Right forelimb (tissue), 1 donor: Measurements from ENCODE around the gene LCNL1.

ENCODE experiments used
- DNase-seq: peaks from one replicate; pipeline ENCODE4 v3.0.0-alpha.2; 2018

Gene LCNL1

DNA sequence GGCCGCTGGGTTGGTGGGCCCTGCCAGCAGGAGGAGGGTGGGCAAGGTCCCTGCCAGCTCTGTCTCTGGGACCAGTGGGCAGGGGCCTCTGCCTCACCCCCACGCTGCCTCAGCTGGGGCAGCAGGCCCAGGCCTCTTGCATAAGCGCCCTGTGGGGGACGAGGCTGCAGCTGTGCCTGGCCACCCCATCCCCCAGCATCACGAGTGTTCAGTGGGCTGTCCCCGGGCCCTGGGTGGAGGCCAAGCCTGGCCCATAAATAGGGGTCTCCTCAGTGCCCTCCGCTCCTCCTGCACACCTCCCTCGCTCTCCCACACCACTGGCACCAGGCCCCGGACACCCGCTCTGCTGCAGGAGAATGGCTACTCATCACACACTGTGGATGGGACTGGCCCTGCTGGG, 5.6 kb upstream of the LCNL1 start, which contains the start of gene PTGDS:
PTGDS (plus strand) TSS at position 282 of the 400 bp plus-strand sequence; CDS start at position 357, 75 bp downstream.
- no peak for DNase-seq

DNA sequence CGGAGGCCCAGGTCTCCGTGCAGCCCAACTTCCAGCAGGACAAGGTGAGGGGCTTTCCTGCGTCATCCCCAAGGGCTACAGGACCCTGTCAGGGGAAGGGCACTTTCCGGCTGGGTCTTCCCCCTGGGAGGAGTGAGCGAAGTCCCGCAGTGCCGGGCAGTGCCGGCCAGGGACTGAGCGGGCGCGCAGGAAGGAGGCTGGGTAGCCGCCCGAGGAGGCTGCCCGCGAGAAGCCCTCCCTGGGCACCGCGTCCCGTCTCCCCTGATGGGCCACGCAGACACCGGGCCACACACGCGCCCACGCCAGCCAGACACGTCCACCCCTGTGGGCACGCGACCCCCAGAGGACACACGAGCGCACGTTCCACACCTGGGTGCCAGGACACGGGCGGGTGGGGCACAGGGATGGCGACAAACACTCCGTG, 5.1 kb upstream of the LCNL1 start:
- no peak for DNase-seq

DNA sequence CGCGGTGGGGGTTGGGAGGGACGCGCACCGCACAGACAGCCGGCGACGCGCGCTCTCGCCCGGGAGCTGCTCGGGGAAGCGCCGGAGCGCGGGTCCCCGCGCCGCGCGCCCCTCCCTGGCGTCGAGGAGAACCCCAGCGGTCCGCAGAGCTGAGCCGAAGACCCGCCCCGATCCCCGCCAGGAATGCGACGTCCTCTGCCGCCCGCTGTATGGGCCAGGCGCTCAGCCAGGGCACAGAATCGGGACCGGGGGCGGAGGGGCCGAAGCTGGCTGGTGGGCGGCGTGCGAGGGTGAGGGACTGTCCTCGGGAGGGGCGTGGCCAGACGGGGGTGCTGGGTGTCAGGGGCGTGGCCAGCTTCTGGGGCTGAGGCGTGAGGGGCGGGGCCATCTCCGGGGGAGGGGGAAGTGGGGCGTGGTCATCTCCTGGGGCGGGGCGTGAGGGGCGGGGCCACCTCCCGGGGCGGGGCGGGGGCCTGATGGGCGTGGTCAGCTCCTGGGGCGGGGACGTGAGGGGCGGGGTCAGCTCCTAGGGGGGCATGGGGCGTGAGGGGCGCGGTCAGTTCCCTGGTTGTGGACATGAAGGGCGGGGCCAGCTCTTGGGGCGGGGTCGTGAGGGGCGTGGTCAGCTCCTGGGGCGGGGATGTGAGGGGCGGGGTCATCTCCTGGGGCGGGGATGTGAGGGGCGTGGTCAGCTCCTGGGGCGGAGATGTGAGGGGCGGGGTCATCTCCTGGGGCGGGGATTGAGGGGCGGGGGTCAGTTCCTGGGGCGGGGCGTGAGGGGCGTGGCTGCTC, 4.5 kb upstream of the LCNL1 start:
- DNase-seq, result peak; percentile 74

DNA sequence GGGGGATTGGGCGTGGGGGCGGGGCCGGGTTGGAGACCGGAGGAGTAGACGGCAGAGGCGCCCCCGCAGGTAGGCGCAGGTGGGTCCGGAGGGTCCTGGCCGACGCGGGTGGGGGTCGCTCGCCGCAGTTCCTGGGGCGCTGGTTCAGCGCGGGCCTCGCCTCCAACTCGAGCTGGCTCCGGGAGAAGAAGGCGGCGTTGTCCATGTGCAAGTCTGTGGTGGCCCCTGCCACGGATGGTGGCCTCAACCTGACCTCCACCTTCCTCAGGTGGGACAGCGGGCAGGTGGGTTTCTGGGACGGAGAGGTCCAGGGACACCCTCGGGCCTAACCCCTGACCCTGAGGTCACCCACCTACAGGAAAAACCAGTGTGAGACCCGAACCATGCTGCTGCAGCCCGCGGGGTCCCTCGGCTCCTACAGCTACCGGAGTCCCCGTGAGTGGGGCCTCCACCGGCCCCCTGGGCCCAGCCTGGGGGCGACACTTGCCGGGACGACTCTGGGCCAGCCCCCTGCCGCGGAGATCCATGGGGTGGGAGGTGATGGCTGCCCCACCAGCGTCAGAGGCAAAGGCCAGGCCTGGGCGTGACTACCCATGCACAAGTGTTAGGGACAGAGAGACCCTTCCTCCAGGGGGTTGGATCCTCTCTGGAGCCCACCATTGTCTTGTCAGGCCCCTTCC, 3.8 kb upstream of the LCNL1 start:
- no peak for DNase-seq

DNA sequence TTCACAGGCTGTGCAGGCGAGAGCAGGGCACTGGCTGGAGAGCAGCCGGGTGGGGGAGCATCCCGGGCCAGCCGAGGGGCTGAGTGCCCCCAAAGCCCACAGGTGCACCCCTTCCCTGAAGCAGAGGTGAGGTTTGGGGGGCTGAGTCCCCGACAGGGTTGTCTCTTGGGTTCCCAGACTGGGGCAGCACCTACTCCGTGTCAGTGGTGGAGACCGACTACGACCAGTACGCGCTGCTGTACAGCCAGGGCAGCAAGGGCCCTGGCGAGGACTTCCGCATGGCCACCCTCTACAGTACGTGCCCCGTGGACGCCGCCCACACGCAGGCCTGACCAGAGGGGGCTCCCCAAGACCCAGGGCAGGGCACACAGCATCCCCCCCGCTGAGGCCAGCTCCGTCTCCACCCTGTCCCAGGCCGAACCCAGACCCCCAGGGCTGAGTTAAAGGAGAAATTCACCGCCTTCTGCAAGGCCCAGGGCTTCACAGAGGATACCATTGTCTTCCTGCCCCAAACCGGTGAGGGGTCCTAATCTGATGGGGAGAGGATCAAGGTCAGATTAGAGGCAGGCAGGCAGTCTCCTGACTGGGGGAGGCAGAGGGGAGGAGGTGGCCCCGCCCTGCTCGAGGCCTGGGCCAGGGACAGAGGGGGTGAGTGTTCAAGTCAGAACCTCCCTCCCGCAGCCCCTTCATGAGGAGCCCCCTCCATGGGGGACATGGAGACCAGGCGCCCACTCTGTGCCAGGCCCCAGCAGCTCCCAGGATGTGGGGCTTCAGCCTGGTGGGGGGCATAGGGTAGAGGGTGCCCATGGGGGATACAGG, 2.8 kb upstream of the LCNL1 start:
- no peak for DNase-seq

DNA sequence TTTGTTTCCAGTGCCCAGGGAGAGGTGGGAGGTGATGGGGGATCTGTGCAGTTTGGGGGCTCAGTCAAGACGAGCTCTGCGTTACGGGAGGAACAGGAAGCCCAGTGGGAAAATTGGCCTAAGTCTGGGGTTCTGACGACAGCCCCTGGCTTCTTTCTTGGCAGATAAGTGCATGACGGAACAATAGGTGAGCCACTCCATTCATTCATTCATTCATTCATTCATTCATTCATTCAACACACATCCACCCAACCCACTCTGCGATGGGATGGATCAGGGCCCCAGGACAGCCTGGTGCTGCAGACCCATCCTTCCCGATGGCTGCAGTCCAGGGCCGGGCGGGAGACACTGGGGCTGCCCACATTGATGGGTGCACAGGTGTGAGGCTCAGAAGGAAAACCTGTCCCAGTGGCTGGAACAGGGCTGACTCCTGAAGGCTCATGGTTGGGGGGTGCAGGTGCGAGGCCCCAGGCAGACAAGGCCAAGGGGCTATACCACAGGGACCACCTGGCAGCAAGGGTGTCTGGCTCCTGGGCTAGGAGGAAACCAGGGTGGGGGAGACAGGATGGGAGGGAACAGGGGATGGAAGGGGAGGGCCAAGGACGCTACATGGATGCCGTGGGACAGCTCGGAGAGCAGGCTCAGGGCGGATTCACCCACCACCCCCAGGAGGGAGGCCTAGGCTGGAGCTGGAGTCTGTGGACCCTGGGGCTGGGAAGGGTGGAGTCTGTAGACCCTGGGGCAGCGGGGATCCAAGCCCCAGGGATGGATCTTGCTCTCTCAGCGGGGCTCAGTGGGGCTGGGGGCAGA, 1.9 kb upstream of the LCNL1 start:
- DNase-seq, result no peak

DNA sequence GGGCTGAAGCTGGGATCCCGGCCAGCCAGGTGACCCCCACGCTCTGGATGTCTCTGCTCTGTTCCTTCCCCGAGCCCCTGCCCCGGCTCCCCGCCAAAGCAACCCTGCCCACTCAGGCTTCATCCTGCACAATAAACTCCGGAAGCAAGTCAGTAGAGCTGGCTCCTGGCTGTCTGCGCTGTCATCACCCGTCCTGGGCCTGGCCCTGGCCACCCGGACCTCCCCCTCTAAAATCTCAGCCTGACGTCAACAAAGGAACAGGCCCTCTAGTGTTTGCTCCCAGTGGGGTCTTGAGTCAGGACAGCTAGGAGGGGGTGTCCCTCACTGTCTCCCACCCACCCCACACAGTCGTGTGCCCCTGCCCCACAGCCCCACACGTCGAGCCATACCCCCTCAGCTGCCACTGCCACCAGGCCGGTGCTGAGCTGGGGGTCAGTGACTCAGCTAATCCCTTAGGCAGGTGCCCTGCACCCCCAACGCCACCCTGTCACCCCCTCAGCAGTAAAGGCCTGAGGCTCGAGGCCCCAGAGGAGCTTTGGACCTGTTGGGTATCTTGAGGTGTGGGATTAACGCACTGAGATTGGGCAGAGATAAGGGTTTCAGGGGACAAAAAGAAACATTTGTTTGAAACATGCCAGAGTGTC, 1.1 kb upstream of the LCNL1 start:
- DNase-seq, result no peak

DNA sequence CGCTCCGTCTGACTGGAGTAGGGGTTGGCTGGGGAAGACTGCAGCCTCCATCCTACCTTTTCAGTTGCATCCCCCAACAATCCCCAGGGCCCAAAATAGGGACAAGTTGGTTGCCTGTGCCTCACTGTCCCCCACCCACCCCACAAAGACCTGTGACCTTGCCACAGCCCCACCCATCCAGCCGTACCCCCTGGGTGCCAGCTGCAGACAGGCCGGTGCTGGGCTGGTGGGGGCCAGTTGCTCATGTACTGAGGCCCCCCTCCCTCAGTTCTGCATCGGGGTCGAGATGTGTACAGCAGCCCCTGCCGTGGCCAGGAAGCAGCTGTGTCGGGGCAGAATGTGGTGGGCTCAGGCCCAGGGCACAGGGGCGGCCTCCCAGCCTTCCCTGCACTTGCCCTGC, 374 bp downstream of the LCNL1 start:
- no peak for DNase-seq

DNA sequence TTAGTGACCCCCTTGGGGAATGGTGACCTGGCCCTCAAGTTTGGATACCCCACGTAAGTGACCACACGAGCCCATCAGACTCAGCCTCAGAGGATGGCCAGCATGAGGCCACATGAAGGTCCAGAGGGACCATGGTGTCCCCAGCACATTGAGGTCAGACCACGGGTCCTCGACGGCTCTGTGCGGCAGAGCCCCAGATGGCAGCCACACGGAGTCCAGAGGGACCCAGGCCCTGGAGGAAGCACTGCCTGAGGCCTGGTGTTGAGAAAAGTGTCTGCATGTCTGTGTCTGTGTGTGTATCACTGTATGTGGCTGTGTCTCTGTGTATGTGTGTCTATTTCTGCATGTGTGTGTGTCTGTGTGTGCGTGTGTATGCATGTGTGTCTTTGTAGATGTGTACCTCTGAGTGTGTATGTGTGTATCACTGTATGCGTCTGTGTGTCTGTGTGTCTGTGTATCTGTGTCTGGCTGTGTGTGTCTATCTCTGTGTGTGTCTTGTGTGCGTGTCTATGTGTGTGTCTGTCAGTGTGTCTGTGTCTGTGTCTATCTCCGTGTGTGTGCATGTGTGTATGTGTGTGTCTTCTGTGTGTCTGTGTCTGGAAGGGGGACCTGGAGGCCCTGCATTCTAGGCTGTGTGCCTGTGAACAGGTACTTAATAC, 992 bp downstream of the LCNL1 start:
- DNase-seq, result no peak

DNA sequence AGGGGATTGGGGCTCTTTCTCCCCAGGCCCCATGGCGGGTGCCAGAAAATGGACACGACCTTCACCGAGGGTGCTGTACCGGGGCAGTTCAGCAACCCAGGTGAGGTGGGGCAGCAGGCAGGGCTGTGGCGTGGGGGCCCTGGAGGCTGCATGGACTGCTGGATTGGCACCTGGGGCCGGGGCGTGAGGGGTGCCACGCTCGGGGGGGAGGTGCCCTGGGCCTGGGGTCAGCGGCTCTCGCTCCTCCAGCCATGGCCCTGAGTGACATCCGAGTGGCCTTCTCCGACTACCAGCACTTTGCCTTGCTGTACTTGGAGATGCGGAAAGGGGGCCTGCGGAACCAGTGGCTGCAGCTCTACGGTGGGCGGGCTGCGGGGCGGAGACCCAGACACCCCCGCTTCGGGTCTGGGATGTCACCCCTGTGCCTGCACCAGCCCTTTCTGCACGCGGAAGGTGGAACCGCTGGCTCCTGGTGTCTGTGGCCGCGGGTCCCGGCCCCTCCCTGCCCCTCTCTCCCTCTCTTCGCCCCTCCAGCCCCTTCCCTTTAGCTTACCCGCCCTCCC, 1.8 kb downstream of the LCNL1 start:
- no peak for DNase-seq

DNA sequence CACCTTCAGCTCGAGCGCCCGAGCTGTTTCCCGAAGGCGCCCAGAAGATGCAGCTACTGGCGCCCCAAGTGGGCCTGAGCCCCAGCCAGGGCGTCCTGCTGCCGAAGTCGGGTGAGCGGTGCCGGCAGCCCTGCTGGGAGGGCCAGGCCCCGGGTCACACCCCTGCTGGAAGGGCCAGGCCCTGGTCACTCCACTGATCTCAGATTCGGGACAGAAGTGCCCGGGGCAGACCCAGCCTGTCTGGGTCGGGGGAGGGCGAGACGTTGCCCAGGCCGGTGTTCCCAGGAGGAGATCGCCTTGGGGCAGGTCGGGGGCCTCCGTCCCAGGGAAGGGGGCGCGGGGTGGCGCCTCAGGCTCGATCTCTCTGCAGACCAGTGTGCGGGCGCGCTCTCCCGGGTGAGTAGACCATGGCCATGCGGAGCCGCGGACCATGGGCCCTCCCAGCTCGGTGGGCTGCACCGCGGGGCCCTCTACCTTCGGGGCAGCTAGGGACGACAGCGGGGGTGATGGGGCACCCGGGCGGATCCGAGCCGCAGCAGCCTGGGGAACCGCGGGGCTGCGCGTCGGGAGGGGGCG, 2.3 kb downstream of the LCNL1 start:
- DNase-seq, result no peak

DNA sequence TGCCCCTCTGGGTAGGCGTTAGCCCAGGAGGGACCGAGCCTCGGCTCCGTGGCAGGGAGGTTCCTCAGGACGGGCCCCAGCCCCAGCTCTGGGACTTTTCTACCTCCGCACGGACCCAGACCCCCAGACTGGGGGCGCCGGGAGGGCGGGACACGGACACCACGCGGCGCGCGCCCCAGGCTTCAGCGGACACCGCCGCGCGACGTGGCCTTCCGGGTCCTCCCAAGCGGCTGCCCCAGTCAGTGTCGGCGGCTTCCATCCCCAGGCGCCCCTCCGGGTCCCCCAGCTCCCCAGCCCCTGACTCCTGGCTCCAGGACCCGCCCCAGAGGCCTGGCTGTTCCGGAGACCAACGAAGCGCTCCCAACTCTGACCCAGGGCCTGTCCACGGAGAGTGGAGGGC, 3.1 kb downstream of the LCNL1 start:
- DNase-seq, result no peak

DNA sequence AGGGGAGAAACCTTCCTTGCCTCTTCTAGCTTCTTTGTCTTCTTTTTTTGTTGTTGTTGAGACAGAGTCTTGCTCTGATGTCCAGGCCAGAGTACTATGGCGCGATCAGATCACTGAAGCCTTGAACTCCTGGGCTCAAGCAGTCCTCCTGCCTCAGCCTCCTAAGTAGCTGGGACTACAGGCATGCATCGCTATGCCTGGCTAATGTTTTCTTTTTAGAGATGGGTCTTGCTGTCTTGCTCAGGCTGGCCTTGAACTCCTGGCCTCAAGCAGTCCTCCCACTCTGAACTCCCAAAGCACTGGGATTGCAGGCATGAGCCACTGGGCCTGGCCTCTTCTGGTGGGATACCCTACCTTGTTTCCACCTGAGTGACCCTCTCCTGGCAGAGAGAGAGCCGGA, 6.1 kb downstream of the LCNL1 start:
- DNase-seq, result no peak

DNA sequence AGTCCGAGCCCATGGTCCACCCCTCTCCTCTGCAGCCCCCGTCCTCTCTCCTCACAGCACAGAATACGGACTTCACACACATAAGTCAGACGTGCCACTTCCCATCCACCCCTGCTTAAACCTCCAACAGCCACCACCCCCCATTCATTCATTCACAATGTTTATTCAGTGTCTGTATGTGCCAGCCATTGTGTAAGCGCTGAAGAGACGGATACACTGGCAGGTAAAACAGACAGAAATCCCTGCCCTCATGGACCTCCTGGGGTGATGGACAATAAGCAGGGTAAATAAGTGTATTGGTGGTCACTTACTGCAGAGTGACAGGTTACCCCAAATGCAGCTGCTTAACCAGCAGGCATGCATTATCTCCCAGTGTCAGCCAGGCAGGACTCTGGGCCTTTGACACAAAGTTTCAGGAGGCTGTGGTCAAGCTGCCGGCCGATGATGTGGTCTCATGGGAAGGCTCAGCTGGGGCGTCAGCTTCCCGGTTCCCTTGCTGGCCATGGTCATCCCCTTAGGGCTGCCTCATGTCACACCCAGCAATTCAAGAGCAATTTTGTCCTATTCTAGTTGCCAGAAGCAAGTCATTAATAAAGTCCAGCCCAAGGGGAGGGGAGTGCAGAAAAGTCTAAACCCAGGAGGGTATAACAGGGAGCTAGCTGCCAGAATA, 7.6 kb downstream of the LCNL1 start:
- DNase-seq, result no peak

DNA sequence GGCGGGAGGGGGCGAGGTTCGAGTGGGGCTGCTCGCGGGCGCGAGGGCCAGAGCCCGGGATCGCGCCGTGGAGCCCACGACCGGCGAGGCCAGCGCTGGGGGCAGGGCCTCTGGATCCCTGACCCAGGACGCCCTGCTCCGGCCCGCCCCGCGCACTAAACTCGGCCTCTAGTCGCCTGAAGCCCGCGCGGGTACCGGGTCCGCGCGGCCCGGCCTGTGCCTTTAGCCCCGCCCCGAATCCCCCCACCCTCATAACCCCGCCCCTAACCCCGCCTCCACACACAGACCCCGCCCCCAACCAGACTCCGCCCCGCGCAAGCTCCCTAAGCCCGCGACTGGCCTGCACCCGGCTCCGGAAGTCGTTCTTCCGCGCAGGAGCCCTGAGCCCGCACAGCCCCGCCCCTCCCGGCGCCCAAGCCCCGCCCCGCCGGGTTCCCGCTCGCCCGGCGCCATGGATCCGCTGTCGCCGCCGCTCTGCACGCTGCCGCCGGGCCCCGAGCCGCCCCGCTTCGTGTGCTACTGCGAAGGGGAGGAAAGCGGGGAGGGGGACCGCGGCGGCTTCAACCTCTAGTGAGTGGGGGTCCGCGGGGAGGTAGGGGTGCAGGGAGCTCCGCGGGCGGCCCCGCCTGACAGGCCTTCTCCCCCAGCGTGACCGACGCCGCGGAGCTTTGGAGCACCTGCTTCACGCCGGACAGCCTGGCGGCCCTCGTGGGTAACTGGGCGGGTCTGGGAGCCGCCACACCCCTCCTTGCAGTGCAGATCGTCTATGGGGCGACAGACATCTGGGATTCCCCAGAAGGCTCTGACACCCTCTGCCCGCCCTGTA, 9.4 kb downstream of the LCNL1 start, which contains the start of gene PAXX:
PAXX (plus strand) TSS at position 430 of the 826 bp plus-strand sequence; CDS start at position 452, 22 bp downstream.
- DNase-seq, result peak; percentile 91

DNA sequence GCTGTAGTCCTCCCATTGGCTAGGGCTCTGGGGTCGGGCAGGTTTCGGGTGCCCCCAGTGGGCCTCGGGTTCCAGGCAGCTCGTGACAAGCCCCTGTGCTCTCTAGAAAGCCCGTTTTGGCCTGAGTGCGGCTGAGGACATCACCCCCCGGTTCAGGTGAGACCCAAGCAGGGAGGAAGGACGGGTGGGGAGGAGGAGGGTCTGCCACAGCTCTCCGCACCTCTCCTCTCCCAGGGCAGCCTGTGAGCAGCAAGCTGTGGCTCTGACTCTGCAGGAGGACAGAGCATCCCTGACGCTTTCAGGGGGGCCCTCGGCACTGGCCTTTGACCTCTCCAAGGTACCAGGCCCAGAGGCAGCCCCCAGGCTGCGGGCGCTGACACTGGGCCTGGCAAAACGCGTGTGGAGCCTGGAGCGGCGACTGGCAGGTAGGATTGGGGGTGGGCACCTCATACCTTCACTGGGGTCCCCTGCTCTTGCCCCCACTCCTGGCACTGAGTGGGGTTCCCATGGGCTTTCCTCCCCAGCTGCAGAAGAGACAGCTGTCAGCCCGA, 10.1 kb downstream of the LCNL1 start:
- no peak for DNase-seq

DNA sequence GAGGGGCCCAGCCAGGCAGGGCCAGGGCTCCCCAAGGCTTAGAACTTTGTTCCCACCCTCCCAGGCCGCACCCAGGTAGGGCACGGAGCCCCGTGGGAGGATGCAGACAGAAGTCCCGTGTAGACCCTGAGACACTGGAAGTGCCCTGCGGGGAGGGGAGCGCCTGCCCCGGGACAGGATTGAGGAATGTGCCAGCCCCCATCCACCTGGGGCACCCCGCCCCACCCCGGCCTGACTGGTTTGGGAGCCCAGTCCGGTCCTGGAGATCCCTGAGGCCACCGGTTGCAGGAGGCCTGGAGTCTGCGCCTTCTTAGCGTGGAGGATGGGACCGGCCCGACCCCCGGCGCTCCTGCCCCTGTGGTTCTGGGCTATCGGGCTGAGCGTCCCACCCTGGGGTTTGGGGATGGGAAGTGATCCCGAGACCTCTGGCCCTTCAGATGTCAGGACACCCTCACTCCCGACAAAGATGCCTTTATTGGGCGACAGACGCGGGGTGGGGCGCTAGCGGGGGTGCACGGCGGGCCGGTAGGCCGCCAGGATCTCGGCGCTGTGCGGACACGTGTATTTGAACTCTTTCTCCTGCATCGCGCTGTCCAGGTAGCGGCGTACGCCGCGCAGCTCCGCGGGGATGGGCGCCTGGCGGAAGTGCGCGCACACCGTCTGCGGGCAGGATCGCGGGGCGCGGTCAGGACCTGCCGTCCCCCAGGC, 11.5 kb downstream of the LCNL1 start:
- DNase-seq, result no peak

DNA sequence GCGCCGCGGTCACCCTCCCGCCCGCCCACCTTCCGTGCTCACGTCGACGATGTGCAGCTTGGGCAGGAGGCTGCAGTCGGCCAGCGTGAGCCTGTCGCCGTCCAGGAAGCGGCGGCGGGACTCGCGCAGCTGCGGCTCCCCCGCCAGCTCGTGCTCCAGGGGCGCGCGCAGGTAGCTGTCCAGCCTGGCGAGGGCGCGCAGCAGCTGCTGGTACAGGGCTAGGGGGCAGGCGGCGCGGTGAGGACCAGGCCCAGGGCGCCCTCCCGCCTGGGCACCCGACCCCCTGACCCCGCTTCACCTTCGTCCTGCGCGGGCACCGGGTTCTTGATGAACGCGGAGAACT, 12.1 kb downstream of the LCNL1 start:
- no peak for DNase-seq
